ENCODE results near the gene ERBB4. TPM values are rescaled to one million over a fixed set of nuclear protein-coding genes. Genes with fewer than 3 reads are reported as not detected.

ERBB4 gene
- 10 to 100 TPM in 3 of 4 donors, 1 to 10 TPM in 1; 5.5 to 21.0 (median 18.3) TPM for total RNA-seq

DNA sequence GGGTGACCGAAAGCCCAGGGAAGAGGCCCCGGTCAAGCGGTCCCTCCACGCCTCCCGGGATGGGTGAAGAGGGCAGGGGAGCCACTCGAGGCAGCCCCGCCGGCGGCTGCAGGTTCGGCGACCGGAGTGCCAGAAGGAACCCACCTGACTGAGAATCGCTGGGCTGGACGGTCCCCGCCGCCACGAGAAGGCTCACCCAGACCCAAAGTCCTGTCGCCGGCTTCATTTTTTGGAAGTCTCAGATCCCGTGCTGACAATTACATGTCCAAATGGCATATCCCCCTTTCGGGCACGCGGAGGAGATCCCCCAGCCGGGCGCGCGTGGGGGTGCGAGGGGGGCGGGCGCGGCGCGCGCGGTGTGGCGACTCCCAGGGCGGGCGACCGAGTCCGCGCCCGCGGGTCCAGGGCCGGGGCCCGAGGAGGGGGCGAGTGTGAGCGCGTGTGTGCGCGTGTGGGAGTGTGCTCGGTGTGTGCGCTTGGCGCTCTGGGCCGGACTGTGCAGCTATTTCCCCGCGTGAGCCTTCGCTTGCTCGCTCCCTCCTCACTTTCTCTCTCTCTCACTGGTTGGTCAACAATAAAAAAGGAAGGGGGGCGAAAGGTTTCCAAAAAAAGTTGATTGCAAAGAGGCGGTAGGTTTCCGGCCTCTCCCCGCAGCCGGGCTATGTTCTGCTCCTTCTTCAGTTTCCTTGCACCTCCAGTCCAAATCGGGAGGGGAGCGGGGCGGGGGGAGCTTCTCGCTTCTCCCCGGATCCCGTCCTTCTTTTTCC is at the start of gene ERBB4:
TSS of gene ERBB4 (minus strand) at position 498 of the 767 bp plus-strand sequence. CDS start at position 226, 272 bp downstream.
- peak; percentile 62 to 67 for DNase-seq
- Histone ChIP-seq H3K27me3 (no peaks in the 10 kb centered on the region), H3K36me3 (no peaks in the 10 kb centered on the region), H3K4me1 (peaks cover 0 to 8% of the 10 kb centered on the region in 2 donors), H3K27ac (peak within 1 kb of the TSS; percentile 2 to 54 (median 46)), H3K4me3 (replicated peaks in 1 of 3) (peak within 1 kb of the TSS; percentile 61 to 66 (median 61)), H3K9me3 (no peaks in the 10 kb centered on the region)
- intact Hi-C loops (cut with DNase I), result no loop called here
- WGBS, 2 donors, result 1 to 2% methylated on average over 21 to 40 of the region's 69 CpGs
- TF ChIP-seq, protein P1, sequence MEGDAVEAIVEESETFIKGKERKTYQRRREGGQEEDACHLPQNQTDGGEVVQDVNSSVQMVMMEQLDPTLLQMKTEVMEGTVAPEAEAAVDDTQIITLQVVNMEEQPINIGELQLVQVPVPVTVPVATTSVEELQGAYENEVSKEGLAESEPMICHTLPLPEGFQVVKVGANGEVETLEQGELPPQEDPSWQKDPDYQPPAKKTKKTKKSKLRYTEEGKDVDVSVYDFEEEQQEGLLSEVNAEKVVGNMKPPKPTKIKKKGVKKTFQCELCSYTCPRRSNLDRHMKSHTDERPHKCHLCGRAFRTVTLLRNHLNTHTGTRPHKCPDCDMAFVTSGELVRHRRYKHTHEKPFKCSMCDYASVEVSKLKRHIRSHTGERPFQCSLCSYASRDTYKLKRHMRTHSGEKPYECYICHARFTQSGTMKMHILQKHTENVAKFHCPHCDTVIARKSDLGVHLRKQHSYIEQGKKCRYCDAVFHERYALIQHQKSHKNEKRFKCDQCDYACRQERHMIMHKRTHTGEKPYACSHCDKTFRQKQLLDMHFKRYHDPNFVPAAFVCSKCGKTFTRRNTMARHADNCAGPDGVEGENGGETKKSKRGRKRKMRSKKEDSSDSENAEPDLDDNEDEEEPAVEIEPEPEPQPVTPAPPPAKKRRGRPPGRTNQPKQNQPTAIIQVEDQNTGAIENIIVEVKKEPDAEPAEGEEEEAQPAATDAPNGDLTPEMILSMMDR (IDR thresholded peaks at IDR 0.05), result no peak

DNA sequence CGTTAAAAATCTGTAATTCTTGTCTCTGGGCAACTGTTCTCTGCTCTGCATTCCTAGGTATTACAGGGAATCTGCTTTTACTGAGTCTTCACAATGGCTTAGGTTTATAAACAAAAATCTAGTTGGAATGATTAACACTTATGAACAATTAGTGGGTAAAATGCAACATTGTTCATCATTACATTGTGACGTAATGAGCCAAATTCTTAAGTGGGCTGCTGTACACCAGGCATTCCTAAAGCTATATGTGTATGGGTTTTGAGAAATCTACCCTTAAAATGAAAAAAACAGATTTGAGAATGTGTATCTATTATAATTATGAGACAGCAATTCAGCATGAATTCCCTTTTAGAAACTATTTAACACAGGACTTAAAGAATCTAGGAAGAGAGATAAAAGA is 41.5 kb upstream of the ERBB4 start:
- intact Hi-C loops (cut with DNase I), result loop anchor here (10.0 kb wide), 1 partner anchor 1125 kb away; no protein-coding TSS in a partner anchor
- H3K9me3 ChIP-seq, result no peaks in the 10 kb centered on the region

DNA sequence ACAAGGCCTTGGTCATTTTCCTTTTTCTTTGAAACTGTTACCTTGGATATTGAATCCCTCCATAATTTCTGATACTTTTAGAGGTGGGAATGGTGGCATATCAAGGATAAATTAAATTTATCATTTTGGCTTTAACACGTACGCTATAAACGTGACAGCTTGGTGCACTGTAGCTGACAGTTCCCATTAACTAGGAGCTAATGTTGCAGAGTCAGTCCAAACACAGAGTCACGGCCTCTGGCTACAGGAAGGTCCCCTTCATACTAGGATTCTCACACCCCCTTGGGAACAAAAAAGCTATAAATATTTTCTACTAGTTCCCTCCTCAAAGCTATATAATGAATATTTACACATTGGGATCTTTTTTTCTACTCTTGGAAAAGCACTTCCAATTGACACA is 17.7 kb upstream of the ERBB4 start:
- Histone ChIP-seq H3K27ac (no peak overlapping the region), H3K27me3 (no peaks in the 10 kb centered on the region), H3K4me3 (replicated peaks in 1 of 3) (no peak overlapping the region), H3K36me3 (no peaks in the 10 kb centered on the region), H3K4me1 (no peaks in the 10 kb centered on the region), H3K9me3 (no peaks in the 10 kb centered on the region)
- intact Hi-C loops (cut with DNase I), result no loop called here
- DNase-seq, result no peak
- no peak for TF ChIP-seq POLR2A (IDR thresholded peaks at IDR 0.05)
- TF ChIP-seq, protein P1 (IDR thresholded peaks at IDR 0.05), result no peak
- 85 to 86% methylated on average over 4 of the region's 4 CpGs for WGBS, 2 donors

More for the DNA sequence above, 41.5 kb upstream of the ERBB4 start:
- no peaks in the 10 kb centered on the region for H3K4me1 ChIP-seq
- H3K27me3 ChIP-seq, result no peaks in the 10 kb centered on the region
- no peak for DNase-seq
- H3K27ac ChIP-seq, result no peak overlapping the region
- no peak overlapping the region for H3K4me3 ChIP-seq (replicated peaks in 1 of 3)
- no peaks in the 10 kb centered on the region for H3K36me3 ChIP-seq
- WGBS, 2 donors, result 79 to 97% methylated on average over 2 of the region's 2 CpGs
- TF ChIP-seq, protein P1 (IDR thresholded peaks at IDR 0.05), result no peak
- no peak for TF ChIP-seq POLR2A (IDR thresholded peaks at IDR 0.05)

DNA sequence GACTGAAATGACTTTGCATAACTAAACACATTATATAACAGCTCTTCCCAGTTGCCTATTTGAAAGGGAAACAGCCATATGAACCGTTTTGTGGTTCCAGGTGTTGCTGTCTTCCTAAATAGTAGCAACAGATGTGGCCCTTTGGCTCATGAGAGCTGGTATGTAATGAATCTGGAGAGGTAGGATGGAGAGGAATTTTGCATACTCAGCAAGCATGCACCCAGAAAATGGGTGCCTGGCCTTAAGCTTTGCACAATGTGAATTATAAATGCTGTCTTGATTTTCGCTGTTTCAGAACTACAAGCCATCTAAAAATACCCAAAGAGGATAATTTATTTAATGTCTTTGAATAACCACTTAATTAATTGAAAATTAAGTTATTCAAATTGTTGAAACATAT is 15.6 kb upstream of the ERBB4 start:
- no peaks in the 10 kb centered on the region for H3K4me1 ChIP-seq
- intact Hi-C loops (cut with DNase I), result no loop called here
- no peaks in the 10 kb centered on the region for H3K36me3 ChIP-seq
- 75 to 87% methylated on average over 2 of the region's 2 CpGs for WGBS, 2 donors
- TF ChIP-seq, protein P1 (IDR thresholded peaks at IDR 0.05), result no peak
- TF ChIP-seq POLR2A (IDR thresholded peaks at IDR 0.05), result no peak
- no peaks in the 10 kb centered on the region for H3K27me3 ChIP-seq
- H3K27ac ChIP-seq, result no peak overlapping the region
- H3K4me3 ChIP-seq (replicated peaks in 1 of 3), result no peak overlapping the region
- no peaks in the 10 kb centered on the region for H3K9me3 ChIP-seq
- DNase-seq, result no peak

DNA sequence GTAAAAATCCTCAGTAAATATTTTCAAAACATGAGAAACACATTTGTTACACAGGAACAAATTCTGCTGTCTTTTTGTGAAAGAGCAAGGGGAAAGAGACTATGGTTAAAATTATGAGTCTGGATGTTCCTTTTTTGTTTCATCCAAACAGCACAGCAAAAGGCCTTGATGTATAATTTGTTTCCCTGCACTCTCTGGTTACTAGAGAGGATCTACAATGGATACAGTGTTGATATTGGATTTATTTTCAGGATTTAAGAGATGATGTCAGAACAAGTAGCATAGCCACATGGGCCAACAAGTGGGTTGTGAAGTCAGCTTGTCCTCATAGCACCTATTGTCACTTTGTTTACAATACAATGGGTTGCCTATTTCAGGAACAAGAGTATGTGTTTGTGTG is 11.3 kb upstream of the ERBB4 start:
- Histone ChIP-seq H3K4me3 (replicated peaks in 1 of 3) (no peak overlapping the region), H3K27me3 (no peaks in the 10 kb centered on the region), H3K4me1 (peaks cover 0 to 8% of the 10 kb centered on the region in 2 donors), H3K36me3 (no peaks in the 10 kb centered on the region), H3K9me3 (no peaks in the 10 kb centered on the region), H3K27ac (no peak overlapping the region)
- intact Hi-C loops (cut with DNase I), result loop anchor here (10.0 kb wide), 1 partner anchor 405 kb away; no protein-coding TSS in a partner anchor
- TF ChIP-seq, protein P1 (IDR thresholded peaks at IDR 0.05), result no peak
- no peak for TF ChIP-seq POLR2A (IDR thresholded peaks at IDR 0.05)
- no peak for DNase-seq
